ENCODE results near the gene CD93. TPM values are rescaled to one million over a fixed set of nuclear protein-coding genes. Genes with fewer than 3 reads are reported as not detected.

Gene CD93
- total RNA-seq, 1 donor from 2014 or later, result 43.5 TPM

DNA sequence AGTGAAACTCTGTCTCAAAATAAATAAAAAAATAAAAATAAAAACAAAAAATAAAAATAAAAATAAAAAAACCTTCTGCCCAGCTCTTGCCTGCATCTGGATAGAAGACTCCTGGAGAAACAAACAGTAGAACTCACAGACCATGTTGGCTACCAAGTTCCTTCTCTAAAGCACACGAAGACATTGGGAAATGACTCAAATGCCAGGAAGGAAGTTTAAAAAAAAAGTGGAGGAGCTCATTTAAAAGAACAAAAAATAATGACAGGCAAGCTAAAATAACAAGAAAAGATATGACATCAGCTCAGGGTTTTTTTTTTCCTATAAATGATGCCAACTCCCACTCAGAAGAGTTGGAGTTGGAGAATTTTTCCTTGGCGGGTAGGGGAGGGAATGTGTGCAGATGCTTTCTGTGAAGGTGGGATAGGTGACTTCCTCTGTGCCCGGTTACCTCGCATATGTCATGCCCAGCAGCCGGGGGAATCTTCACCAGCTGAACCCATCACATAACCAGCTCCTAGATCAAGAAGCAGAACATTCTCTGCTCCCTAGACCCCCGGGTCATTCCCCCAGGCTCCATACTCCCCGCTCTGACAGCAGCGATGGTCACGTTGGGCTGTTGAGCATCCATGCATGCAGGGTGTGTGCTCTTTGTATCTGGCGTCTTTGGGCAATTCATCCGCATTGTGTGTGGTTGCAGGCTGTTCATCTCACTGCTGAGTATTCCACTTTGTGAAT is 17.3 kb upstream of the CD93 start:
- intact Hi-C loops (cut with DNase I), result no loop called here
- DNase-seq (ENCODE audit: missing footprints) (no peak), ATAC-seq (no peak)

DNA sequence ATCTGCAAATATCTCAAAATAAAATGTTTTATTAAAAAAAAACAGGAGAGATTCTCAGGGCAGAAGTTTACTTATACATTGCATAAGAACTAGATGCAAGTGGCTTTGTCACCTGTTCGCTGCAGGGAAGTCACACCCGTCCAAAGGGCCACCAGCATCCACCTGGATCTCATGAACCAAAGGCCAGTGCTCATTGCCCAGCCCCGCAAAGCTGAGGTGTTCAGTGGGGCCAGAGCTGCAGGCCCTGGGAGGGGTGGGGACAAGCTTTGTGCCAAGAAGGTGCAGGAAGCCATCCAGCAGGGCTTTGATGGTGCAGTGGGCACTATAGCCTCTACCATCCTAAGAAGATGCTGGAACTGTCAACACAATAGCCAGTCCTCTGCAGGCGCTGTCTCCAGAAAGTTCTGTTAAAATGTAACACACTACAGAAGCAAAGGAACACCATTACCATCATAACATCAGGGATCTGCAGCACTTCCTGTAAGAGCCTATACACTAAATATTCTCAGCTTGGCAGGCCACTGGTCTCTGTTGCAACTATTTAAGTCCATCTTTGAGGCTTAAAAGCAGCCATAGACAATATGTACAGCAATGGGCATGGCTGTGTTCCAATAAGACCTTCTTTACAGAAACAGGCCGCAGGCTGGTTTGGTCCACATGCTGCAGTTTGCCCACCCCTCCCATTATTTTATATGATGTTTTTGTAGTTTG is 15.7 kb upstream of the CD93 start:
- ATAC-seq (no peak), DNase-seq (ENCODE audit: missing footprints) (no peak)
- intact Hi-C loops (cut with DNase I), result no loop called here

DNA sequence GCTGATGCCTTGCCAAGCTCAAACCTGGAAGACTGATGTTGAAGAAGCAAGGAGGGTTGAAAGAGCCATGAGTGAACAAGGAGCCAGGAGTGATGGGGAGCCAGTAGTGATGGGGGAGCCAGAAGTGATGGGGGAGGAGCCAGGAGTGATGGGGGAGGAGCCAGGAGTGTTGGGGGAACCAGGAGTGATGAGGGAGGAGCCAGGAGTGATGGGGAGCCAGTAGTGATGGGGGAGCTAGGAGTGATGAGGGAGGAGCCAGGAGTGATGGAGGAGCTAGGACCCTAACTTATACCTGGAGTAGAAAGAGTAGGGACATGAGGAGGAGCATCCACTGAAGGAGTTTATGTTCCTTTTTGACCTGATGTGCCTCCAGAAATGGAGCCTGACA is 14.6 kb upstream of the CD93 start:
- ATAC-seq (no peak), DNase-seq (ENCODE audit: missing footprints) (no peak)
- intact Hi-C loops (cut with DNase I), result no loop called here

DNA sequence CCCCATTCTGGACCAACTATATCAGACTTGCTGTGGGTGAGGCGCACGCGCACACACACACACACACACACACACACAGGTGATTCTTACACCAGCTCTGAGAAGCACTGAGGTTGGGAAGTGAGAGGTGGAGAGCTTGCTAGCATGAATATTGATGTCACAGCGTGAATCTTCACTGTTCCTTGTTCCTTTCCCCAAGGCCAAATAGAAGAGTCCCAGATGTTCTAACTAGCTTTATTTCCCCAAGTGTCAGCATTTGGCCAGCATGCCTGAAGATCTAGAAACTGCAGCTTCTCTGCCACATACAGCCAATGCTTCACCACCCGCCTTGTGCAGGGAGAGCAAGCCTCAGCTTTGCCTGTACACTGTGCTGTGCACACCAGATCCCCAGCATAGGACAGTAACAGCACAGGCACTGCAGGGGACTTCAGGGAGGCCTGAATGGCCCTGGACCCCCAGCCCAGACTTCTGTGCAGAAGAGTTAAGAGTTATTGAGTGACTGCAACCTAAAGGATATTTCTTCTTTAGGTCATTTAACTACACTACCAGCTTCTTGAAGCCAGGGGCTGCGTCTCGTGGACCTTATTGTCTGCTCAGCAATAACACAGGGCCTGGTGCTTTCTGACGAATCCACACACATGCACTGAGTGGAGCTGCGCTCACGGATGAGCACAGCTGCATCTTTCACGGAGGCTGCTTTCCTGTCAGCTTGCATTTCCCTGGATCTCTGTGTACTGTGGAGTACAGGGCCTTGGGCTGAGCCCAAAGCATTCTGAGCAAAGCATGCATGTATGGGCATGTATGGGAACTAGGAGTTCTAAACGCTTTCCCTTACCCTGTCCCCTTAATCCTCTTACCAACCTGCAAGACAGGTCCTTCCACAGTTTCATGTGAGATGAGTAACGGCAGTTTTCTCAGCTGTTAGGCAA is 13.9 kb upstream of the CD93 start:
- intact Hi-C loops (cut with DNase I), result no loop called here
- ATAC-seq, result no peak
- DNase-seq (ENCODE audit: missing footprints), result no peak

DNA sequence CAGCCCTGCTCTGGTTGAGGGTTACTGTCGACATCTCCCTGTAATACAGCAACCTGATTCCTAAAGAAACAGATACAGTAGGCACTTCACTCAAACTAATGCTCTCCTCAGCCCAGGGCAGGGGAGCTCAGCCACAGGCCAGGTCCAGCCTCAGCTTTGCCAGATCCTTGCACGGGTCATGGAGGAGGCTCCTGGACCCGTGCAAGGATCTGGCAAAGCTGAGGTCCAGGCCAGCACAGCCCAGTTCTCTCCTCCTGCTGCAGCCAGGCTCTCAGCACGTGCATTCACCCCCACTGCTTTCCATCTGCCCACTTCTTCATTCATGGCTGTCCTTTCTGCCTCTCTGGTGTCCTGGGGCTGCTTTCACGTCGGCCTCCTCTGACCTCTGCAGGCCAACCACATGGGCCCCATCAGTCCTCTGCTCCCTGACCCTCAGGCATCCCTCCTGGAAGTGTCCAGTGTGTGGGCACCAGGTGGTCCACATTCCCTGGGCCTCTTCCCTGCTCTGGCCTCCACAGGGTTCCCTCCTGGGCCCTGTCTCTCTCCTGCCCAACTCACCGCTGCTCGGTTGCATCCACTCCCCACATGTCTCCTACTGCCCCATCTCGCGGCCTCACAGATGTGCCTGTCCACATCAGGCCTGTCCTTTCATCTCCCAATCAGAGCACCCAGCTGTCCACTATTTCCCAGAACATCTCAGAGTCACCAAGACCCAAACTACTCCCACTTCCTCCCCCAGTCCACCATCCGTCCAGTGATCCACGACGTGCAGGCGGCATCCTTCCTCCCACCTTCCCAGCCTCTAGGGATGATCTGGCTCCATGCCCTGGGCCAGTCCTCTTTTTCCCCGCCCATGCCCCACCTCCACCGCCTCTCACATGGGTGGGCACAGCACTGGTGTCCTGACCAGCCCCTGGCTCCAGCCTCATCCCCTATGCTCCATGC is 11.8 kb upstream of the CD93 start:
- DNase-seq (ENCODE audit: missing footprints) (no peak), ATAC-seq (peak; percentile 6)
- intact Hi-C loops (cut with DNase I), result no loop called here

DNA sequence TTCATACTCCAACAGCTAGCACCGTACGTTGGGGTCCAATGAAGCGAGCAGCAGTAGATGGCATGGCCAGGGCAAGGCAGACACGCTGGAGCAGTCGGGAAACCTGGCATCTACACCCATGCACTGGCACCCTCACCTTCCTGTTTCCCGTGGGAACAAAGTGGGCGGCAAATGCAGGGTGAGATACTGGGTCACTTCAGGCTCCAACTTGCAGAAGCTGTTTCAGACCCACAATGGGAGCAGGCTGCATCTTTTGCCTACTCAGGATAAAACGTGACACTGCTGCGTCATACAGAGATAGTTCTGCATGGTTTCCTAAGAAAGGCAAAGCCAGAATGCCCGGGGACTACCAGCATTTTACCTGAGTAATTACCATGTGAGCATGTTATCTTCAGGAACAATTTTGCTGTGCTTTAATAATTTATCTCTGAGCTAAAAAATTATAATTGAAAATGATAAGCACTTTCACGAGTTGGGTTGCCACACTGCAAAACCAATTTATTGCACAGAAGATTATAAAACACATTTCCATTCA is 10.9 kb upstream of the CD93 start:
- DNase-seq (ENCODE audit: missing footprints) (no peak), ATAC-seq (no peak)
- intact Hi-C loops (cut with DNase I), result no loop called here

DNA sequence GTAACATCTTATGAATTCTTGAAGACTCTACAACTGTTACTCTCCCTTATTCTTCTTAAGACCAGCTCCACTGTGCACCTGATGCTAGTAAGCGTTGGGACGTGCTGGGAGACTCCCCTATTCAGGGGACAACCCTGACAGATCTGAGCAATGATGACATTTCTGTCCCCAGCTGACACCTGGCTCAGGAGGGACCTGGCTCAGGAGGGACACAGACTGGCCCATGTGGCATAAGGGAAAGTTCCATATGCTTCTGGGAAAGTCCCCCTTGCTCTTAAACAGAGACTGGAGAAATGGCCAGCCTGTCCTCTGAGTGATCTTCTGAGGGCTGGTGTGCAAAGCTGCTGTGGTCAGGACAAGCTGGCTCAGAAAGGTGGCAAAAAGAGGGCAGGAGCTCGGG is 10.0 kb upstream of the CD93 start:
- ATAC-seq (no peak), DNase-seq (ENCODE audit: missing footprints) (no peak)
- intact Hi-C loops (cut with DNase I), result no loop called here

DNA sequence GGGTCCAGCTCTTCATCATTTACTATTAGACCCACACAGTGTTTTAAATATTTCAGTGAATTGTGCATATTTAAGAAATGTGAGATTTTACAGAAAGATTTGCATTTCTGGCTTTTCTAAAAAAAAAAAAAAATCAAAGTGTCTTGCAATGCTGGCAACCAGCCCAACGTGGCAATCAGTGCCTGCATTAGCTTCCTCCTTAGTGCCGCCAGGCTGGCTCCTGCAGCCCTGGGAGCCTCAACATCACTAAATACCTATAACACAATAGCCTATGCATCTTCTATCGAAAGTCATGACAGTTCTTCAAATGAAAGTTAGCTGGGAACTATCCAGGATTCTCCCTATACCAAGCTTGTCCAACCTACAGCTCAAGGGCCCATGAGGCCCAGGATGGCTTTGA is 9.4 kb upstream of the CD93 start:
- intact Hi-C loops (cut with DNase I), result no loop called here
- no peak for DNase-seq (ENCODE audit: missing footprints)
- ATAC-seq, result no peak

DNA sequence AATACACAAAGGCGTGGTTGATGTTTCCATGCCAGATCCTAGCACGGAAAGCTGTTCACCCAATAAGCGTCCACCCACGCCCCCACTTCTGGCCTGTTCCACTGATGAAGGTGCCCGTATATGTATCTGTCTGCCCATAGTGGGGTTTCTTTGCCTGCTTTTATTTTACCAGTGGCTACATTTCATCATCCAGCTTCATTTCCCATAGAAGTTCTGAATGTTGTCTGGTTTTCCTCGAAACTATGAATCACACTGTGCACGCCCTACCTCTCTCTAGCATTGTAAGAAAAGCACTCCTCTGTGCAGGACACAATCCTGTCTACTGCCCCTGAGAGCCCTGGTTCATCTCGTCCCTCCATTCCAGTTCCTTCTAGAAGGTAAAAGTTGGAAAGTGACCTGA is 8.8 kb upstream of the CD93 start:
- ATAC-seq (no peak), DNase-seq (ENCODE audit: missing footprints) (no peak)
- intact Hi-C loops (cut with DNase I), result no loop called here

DNA sequence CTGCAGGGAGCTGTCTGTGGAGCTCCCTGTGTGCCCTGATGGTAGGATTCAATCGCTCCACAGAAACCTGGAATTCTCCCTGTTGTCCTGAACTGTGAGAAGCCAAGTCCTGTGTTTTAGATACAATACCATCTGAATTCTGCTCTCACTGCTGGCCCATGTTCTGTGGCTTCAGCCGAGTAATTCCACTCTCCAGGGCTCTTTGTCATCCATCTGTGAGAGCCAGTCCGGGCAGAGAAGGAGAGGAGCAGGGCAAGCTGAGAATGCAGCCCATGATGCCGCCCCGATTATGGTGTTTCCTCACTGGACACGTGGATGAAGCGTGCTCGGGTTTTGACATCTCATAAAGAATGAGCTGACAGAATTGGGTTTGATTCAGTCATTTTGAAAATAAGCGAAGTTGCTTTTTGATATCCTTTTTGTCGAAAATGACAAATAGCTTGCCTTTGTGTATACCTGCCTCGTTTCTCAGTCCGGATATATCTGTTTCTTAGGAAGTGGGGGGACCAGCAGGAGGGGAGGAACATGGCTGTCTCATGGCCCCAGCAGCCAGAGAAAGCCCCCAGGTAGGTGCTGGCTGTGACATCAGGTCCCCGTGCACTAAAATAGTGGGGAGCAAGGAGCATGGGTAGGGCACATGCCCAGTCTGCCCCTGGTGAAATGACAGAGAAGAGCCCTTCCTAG is 8.2 kb upstream of the CD93 start:
- intact Hi-C loops (cut with DNase I), result no loop called here

DNA sequence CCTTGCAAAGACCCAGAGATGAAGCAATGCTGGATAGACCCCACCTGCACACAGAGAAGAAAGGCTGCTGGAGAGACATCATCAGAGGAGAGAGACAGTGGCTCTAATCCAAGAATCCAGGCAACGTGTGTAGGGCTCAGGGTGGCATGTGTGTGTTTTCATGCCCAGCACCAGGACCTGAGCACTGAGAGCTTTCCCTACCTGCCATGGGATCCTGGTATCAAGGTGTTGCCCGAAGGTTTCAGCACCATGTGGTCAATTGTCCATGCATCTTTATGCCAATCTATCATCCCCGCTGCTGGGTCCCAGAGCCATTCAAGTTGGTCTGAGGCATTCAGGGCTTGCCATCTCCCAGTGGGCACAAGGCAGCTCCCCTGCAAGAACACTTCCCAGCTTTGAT is 7.5 kb upstream of the CD93 start:
- intact Hi-C loops (cut with DNase I), result no loop called here
- ATAC-seq (no peak), DNase-seq (ENCODE audit: missing footprints) (no peak)

More for the DNA sequence above, 8.2 kb upstream of the CD93 start:
- no peak for ATAC-seq
- DNase-seq (ENCODE audit: missing footprints), result no peak

DNA sequence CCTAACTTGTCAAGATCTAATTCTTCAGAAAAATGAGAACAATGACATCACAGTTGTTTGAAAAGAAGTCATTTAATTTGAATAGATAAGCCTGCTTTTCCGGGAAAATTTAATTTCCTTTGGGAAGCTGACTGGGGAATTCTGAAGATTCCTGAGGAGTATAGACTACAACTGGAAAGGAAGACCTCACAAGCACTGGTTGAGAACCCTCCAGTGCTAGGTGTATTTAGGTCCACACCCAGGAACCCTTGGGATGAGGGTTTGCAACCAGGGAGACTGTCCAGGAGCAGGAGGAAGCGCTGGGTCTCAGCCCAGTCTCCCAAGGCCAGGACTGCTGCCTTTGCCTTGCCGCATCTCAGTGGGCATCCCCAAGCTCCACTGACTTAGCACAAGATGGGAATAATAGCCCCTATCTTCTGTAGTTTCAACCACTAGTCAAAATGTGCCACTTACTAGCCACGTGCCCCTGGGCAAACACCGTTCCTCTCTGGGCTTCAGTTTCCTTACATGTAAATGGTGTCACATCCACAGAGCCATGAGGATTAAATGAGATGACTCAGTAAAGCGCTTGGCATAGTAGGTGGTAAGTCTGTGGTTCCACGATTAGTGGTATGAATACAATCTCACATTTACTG is 6.9 kb upstream of the CD93 start:
- ATAC-seq, result no peak
- intact Hi-C loops (cut with DNase I), result no loop called here

DNA sequence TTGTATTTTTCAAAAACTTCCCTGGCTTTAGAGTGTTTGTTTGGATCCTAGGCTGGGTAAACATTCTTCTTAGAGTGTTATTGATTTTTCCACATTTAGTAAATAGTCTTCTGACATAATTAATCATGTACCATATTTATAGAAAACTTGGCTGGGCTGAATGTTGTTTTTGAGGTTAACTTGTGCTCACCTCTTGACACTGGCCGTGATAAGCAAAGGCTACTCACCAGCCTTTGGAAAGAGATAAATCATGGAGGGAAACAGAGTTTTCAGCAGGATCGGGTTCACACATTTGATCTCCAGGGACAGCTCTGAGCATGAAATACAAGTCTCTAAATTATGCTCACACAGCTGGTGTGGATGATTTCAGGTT is 6.2 kb upstream of the CD93 start:
- no peak for DNase-seq (ENCODE audit: missing footprints)
- intact Hi-C loops (cut with DNase I), result no loop called here
- peak; percentile 23 for ATAC-seq

More for the DNA sequence above, 6.9 kb upstream of the CD93 start:
- DNase-seq (ENCODE audit: missing footprints), result no peak

DNA sequence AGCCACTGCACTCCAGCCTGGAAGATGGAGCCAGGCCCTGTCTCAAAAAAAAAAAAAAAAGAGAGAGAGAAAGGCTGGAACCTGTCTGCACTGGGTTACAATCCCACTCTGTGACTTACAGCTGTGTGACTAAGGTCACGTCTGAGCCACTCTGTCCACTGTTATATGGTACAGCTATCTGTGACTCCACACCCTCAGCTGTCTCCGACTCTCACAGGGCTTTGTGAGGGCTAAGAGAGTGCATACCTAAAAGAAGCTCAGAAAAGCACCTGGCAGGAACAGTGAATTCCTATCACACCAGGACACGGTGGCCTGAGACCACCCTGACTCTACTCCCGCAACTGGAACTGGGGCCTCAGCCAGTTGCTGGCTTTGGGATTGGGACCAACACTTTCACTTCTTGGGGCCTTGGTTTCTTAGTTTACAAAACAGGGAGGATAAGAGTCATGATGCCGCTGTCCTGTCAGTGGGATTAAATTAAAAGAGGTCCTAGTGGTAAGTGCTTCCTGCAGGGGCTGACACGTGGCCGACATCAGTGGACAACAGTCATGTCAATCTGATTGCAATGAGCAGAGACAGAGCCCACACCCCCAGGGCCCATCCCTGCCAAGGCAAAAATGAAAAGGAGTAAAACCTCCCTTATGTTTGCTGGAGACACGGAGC is 5.7 kb upstream of the CD93 start:
- intact Hi-C loops (cut with DNase I), result no loop called here
- ATAC-seq (peak; percentile 29), DNase-seq (ENCODE audit: missing footprints) (no peak)

DNA sequence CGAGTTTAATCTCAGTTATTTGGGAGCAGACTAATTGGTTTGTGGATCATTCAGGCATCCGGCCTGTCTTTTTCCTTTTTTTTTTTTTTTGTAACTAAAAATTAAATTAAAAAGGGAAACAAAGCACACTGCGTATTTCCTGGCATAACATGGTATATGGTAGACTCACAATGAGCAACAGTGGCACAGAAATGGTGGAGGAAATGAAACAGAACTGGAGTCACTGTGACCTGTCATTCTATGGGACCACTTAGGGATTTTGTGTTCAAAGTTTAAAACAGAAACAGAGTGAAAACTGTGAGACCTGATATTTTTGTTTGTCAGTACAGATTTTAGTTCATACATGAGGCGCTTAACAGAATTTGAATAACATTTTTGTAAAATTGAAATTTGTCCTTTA is 4.8 kb upstream of the CD93 start:
- intact Hi-C loops (cut with DNase I), result no loop called here

DNA sequence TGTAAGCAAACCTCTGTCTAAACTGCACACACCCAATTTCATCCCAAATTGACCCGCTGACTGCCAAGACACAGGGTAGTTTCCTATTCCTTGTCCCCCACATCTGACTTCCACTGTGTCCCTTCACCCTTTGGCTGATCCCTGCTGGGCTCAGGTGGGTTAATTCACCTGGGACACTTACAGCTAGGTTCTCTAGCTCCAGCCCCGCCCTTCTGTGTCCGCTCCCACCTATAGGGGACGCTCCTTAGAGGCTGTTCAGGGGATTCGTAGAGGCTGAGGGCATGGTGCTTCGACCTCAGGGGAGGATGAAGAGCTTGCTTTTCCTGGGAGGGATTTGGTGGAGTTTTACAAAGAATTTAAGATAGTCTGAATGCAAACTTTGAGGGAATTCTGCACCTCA is 4.0 kb upstream of the CD93 start:
- ATAC-seq (no peak), DNase-seq (ENCODE audit: missing footprints) (no peak)
- intact Hi-C loops (cut with DNase I), result no loop called here

More for the DNA sequence above, 4.8 kb upstream of the CD93 start:
- ATAC-seq (no peak), DNase-seq (ENCODE audit: missing footprints) (no peak)

DNA sequence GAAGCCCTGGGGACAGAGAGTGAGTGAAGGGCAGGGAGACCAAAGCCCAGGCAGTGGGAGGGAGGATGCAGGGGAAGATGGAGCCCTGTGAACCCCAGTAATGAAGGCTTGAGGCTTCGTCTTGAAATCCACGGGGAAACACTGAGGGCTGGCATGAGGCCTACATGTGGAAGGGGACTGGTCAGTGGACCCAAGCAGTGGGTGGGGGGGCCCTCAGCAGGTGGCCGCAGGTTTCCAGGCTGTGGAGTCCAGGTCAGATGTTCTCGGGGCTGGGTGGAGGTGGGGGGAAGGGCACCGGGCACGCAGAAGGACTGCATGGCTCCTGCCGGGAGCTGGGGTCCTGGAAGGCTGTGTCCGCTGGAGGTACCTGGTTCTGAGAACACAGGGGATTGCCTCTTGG is 2.7 kb upstream of the CD93 start:
- intact Hi-C loops (cut with DNase I), result loop anchor here (10.0 kb wide), 1 partner anchor 116 kb away; no protein-coding TSS in a partner anchor
- no peak for ATAC-seq

More for the DNA sequence above, 2.7 kb upstream of the CD93 start:
- no peak for DNase-seq (ENCODE audit: missing footprints)

All from Right ventricle myocardium inferior (tissue), 1 donor.